Stimulated activated CD4-positive, alpha-beta T cell treated with anti-CD3 and anti-CD28 coated beads, Interleukin-1b, Interleukin-23, amount 100 ng/mL, for 48 hours (primary cell): ENCODE data around the gene RPS6KA5.

Source experiments
- DNase-seq: peaks from one replicate; pipeline ENCODE4 v3.0.0-alpha.2; 2020

RPS6KA5 gene

DNA sequence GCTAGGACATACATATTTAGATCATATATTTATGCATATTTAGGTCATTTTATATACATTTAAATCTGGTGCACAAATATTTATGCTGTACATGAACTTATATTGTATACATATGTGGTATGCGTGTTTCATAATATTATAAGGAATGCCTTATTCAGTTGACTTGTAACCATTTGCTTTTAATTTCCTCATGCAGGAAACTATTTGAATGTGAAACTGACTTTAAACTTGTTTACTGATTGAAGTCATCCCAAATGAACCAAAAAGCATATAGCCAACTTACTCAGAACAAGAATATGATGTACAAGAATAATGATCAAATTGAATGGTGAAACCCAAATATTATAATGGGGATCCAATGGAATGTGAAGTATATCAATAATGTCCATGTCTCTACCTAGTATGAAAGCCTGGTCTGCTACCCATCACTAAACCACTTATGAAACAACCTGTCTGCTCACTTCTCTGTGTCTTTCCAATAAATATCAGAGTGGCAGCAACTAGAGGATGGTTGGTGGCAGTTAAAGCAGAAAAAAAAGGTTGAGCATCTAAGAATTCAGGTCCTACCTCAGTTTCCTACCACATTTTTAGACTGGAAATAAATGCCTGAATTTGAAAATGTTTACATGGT is 38.3 kb downstream of the RPS6KA5 start:
- no peak for DNase-seq

DNA sequence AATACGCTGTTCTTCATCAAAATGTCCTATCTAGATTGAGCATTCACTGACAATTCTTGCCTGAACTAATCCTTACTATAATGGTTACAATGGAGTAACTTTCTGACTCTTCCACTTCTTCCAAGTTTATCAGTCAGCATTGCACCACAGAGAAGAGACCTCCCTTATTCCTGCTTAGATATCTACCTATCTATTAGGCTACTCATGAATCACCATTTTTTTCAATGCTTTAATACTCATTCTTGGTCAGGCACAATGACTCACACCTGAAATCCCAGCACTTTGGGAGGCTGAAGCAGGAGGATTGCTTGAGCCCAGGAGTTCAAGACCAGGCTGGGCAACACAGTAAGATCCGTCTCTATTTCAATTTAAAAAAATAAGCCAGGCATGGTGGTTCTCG is 39.3 kb downstream of the RPS6KA5 start:
- no peak for DNase-seq

DNA sequence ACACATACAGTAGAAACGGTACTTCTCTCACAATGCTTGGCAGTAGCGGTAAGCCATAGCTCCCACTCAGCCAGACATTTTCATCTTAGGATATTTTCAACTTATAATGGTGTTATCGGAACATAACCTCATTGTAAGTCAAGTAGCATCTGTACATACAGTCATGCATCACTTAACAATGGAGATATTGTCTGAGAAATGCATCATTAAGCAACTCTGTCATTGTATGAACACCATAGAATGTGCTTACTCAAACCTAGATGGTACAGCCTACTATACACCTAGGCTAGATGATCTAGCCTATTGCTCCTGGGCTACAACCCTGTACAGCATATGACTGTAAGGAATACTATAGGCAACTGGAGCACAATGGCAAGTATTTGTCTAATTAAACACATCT is 40.8 kb downstream of the RPS6KA5 start:
- no peak for DNase-seq

DNA sequence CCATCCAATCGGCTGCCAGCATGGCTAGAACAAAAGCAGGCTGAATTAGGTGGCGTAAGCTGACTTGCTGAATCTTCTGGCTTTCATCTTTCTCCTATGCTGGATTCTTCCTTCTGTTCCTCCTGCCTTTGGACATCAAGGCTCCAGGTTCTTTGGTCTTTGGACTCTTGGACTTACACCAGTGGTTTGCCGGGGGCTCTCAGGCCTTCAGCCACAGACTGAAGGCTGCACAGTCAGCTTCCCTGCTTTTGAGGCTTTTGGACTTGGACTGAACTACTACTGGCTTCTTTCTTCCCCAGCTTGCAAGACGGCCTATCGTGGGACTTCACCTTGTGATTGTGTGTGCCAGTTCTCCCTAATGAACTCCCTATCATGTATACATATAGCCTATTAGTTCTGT is 42.0 kb downstream of the RPS6KA5 start:
- no peak for DNase-seq

DNA sequence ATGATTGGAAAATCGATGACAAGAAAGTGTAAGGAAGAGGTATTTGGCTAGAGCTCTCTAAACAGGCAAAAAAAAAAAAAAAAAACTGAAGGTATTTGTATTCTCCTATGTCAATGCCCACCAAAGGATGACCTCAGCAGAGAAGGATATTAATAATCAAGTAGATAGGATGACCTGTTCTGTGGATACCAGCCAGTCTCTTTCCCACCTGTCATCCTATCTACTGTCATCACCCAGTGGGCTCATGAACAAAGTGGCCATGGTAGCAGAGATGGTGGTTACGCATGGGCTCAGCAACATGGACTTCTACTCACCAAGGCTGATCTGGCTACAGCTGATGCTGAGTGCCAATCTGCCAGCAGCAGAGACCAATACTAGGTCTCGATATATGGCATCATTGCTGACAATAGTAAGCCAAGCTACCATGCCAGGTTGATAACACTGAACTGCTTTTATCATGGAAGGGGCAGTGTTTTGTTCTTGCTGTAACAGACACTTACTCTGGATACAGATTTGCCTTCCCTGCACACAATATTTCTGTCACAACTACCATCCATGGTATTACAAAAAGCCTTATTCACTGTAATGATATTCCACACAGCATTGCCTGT is 43.5 kb downstream of the RPS6KA5 start:
- no peak for DNase-seq

DNA sequence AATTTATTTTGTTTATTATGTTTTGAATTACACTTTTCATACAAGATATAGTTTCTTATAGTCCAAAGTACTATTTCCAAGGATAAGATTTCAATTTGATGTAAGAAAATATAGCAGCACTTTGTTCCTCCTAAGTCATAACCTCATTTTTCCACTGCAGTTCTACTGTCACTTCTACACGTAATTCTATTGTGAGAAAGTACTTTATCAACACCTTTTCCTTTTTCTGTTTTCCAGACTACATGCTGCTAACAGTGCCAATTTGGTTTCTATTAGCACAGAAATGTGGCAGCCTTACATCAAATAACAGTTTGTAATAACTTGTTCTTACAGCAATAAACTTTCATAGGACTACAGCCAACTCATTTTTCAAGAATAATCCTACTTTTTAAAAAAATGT is 45.0 kb downstream of the RPS6KA5 start:
- no peak for DNase-seq

DNA sequence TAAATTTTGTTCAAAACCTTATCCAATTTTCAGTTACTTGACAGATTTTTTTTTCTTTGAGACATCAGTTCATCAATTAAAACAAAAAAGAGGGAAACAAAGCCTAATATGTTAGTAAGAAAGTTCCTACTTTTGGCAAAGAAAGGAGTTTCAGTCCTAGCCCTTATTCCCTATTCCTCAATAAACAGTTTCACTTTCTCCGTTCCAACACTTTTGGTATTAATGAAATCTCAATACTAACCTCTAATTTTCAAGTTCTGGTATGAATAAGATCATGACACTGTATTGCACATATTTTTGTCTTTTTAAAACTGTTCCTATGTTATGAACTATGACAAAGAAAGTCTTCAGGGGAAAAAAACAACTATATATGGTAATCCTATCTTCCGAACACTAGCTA is 48.4 kb downstream of the RPS6KA5 start:
- DNase-seq: no peak

DNA sequence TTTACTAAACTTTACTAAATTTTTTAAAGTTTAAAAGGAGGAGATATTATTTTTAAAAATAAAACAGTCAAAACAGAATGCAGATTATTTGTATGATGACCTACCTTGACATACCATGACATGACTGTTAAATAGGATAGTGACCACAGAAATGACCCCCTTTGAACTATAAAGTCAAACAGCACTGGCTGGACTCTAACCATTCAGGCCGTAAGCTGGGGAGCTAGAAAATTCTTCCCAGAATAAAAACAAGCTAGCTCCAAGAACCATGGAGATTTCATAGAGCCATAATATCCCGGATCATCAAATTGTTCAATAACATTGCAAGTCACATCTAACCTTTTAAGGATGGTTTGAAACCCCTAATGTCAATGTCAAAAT is 50.3 kb downstream of the RPS6KA5 start:
- no peak for DNase-seq

DNA sequence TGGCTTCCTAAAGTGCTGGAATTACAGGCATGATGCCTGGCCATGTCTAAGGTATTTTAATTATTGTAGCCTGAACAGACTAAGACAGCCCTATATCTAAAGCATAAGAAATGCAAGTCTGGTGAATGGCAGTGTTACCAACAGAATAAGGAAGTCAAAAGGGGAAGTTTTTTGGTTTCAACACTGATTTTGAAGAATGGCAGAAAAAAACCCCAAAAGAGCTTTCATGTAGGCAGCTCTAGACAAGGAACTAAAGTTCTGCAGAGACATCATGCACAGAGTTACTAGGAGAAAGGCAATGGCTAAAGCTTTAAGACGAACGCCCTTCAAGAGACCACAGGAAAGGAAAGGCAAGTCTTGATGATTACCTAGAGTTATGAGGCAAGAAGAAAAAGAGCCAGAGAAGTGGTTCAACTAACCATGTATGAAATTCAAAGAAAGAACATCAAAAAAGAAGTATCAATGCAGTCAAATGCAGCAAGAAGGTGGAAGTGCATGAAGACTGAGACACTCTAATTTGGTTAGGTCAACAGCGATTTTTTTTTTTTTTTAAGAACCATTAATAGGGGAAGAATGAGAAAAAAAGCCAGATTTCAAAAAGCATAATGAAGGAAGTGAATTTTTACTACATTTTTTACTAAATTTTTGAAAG is 50.8 kb downstream of the RPS6KA5 start:
- no peak for DNase-seq

DNA sequence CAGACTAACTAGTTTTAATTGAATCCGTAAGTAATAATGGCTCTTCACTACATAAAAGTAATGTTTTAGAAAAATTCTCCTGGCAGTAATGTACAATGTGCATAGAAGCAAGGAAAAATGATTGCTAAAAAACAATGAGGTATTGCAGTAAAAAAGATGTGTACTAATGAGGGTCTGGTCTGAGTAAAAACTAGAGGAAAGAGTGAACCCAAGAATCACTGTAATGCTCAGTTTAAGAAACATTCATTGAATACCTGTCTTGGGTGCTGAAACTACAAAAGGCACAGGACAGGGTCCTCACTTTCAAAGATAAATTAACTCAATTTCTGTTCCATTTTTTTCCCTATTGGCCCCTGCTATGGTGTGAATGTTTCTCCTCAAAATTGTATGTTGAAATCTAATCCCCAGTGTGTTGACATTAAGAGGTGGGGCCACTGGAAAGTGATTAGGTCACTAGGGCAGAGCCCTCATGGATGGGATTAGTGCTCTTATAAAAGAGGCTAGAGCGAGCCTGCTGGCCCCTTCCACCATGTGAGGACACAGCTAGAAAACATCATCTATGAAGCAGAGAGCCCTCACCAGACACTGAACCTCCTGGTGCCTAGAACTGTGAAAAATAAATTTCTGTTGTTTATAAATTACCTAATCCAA is 51.6 kb downstream of the RPS6KA5 start:
- no peak for DNase-seq

DNA sequence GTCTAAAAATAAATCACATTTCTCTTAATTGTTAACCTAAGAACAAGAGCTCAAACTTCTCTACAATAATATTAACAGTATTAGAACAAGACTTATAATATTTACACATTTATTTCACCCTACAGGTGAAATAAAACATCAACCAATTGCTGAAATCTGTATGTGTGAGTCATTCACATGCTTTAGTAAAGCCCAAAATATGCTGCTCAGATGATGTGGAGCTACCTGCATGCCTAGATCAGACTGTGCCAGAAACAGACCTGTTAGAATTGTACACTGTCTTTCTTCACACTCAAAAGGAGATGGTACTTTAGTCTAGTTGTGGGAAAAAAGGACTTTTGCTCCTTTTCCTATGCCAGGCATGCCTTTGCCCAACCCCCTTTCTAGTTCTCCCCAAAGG is 54.7 kb downstream of the RPS6KA5 start:
- DNase-seq: no peak

DNA sequence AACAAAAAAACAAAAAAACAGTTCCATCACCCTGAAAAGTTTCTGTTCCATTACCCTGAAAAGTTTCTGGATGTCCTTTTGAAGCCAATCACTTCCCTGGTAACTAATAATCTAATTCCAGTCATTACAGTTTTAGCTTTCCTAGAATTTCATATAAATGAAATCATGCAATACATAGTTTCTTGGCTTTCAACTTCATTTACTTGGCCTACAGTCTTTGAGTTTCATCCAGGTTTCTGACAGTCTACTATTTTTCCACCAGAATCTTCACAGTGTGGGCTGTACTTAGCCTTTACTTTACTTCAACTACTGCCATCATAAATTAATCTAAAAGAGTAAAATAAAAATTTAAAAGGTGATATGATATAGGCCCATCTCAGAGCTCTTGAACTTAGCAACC is 55.5 kb downstream of the RPS6KA5 start:
- DNase-seq: no peak

DNA sequence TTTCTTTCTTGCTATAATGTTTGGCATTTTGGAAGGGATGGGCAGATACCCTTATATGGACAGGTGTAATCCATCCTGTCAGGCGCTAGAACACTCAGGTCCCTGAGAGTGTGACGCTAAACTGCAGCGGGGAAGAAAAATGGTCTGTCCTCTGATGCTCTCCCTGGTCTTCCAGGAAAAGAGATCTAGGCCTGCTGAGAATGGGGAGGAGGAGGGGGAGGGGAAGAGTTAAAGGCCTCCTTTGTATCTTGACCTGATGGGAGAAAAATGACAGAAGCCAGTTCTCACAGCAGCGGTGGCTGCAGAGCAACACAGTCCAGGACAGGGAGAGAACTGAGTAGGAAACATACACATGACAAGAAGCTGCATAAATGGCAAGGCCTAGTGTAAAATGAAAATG is 61.1 kb downstream of the RPS6KA5 start:
- DNase-seq: no peak

DNA sequence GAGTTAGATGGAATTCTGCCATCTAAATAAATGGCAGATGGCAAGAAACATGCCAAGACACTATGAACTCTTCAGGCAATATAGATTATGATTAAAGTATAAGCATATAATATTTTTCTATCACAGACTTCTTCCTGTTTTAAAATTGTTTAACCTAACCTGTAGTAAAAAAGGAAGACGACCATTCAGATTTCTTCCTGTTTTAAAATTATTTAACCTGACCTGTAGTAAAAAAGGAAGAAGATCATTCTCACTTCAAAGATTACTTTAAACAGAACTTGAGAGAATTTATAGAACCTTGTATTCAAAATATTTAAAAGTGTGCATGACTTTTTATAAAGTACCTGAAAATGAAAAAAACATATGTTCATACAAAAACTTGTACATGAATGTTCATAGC is 63.5 kb downstream of the RPS6KA5 start:
- DNase-seq: no peak

DNA sequence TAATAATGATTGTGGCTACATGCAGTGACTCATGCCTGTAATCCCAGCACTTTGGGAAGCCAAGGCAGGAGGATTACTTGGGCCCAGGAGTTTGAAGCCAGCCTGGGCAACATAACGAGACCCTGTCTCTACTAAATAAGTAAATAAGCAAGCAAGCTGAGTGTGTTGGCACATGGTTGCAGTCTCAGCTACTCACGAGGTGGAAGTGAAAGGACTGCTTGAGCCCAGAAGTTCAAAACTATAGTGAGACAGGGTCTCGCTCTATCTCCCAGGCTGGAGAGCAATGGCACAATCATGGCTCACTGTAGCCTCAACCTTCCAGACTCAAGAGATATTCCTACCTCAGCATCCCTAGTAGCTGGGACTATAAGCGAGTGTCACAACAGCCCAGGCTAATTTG is 64.7 kb downstream of the RPS6KA5 start:
- no peak for DNase-seq

DNA sequence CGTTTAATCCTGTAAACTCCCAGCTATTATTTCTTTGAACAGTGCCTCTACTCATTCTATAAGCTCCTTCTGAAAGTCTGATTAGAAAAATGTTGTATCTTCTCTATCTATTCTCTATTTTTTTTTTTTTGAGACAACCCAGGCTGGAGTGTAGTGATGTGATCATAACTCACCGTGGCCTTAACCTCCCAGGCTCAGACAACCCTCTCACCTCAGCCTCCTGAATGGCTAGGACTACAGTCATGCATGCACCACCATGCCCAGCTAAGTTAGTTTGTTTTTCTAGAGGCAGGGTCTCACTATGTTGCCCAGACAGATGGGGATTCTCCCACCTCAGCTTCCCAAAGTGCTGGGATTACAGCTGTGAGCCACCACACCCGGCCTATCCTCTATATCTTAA is 66.6 kb downstream of the RPS6KA5 start:
- DNase-seq: no peak

DNA sequence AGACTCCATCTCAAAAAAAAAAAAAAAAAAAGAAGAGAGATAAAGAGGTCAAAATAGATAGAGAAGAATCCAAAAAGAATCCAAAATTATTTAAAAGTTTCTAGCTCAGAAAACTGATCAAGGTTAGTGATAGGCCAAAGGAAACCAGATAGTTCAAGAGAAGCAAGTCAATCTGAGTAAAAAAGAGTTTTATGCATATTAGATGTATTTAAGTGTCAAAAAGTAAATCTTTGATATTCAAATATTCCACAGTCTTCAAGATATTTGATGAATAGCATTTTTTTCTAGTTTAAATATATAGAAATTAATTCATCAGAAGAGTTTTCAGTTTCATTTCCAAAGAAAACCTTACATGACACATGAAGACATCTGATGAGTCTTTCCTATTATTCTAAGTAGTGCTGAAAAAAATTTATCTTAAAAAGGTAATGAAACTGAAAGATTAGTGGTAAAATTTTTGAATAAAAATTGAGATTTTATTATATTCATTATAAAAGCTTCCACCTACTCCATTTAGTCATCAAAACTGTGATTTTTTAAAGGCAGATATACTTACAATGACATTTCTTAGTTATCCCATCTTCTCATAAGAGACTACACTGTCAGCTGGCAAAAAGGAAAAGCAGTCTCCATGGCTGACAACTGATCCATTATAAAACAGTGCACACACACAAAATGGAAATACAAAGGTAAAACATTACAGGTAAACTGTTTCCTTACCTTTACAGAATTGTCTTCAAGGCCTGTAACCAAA is 68.6 kb downstream of the RPS6KA5 start:
- no peak for DNase-seq

DNA sequence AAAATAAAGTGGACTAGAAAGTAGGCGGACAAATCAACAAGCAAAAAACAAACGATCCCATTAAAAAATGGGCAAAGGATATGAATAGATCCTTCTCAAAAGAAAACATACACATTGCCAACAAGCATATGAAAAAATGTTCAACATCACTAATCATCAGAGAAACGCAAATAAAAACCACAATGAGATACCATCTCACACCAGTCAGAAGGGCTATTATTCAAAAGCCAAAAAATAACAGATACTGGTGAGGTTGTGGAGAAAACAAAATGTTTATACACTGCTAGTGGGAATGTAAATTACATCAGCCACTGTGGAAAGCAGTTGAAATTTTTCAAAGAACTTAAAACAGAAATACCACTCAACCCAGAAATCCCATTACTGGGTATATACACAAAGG is 70.3 kb downstream of the RPS6KA5 start:
- DNase-seq: no peak

DNA sequence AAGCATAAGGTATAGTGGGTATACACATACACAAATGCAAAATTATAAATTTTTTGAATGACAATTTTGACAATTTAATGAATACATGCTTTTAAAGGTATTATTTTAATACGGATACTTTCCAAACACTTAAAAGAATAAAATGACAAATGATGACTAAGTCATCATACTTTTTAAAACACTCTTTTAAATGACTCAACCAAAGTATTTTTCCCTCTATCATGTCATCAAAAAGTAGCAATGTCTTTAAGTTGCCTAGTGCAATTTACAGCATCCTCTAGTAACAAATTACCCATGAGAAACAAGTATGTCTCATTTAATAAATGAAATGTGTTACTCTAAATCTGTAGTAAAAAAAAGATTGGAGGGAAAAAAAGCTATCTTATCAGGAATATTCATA is 73.3 kb downstream of the RPS6KA5 start:
- no peak for DNase-seq

DNA sequence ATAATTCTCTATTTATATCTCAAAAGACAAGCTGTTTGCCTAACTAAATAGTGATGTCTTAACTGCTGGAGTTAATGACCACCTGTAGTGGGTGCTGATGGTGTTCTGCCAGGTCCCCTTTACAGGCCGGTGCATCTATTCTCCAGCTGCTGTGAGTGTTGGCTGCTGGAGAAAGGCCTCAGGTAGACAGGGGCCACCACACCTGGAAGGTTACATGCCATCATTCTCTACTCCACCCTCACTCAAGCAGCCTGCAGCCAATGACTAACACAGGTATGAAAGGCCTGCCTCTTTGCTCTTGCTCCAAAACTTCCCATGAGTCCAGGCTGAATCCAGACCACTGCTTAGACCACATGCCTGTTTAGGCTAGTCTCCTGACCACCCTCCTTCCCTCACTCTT is 73.9 kb downstream of the RPS6KA5 start:
- no peak for DNase-seq

DNA sequence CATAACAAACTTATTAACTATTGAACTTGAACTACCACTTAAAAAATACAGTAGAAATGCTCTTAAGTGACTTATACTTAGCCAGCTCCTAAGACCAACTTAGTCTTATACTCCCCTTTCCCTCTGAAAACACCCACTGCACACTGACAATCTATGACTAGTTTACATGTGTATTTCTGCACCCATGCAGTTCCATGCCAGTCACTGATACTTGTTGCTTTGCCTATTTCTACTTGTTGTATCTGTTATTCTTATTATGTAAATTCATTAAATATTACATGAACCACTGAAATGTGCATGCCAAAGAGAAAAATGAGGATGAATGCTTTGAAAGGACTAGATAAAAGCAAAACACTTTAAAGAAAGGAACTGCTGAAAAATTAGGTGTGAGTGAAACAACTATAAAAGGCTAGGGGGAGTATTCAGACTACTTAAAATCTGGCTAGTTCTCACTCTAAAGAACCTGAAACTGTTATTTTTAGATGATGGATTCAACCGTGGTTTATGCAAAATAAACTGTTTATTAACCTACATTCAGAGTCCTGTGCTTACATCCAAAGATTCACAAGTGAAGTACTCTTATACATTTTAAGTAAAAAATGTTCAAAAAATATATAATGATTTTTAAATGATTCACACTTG is 74.7 kb downstream of the RPS6KA5 start:
- DNase-seq: no peak

DNA sequence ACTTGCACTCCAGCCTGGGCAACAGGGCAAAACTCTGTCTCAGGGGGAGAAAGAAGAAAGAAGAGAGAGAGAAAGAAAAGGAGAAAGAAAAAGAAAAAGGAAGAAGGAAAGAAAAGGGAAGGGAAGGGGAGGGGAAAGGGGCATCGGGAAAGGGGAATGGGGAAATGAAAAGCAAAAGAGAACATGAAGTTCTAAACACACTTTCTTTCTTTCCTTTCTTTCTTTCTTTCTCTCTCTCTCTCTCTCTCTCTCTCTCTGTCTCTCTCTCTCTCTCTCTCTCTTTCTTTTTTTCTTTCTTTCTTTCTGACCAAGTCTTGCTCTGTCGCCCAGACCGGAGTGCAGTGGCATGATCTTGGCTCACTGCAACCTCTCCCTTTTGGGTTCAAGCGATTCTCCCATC is 76.9 kb downstream of the RPS6KA5 start:
- no peak for DNase-seq

DNA sequence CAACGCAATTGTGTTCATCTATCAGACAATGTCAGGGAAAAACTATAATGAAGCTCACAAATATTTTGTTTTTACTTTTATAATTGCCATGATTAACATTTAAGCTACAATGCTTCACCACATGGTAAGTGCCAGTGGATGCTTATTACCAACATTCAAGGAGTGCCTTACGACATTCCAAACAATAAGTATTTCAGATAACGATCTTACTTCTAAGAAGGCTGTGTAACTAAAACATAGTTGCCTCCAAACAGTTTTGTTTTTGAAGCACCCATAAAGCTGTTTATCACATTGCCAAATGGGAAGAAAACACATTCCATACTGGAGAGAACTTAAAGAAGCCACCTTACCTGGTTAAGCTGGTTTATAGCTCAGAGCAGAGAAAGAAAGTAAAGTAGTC is 78.8 kb downstream of the RPS6KA5 start:
- DNase-seq: no peak
